ENCODE data around the gene ANKRD35.
A peak's percentile ranks its signal among the peaks of the same experiment; 100 is the strongest.
"Not testable (repeated sequence)": the region's sequence is repeated elsewhere in the genome, so short reads cannot be mapped to it uniquely, and the experiment has no call there.

ANKRD35 gene

DNA sequence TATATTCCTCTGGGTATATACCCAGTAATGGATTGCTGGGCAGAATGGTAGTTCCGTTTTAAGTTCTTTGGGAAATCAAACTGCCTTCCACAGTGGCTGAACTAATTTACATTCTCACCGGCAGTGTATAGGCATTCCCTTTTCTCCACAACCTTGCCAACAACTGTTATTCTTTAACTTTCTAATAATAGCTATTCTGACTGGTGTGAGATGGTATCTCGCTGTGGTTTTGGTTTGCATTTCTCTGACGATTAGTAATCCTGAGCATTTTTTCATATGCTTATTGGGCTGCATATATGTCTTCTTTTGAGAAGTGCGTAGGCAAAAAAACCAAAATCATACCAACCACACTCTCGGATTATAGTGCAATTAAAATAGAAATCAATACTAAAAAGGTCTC is 67.6 kb downstream of the ANKRD35 start:
- H3K4me1 Mint-ChIP-seq; H3K27ac Mint-ChIP-seq; H3K9me3 Mint-ChIP-seq; DNase-seq (ENCODE audit: low spot score in 2 of 2); H3K4me3 Mint-ChIP-seq: not testable (repeated sequence)
- ATAC-seq = peak; percentile 80
- H3K36me3 Mint-ChIP-seq = peaks cover 14% of the 10 kb centered on the region
